UCSD-AML1 (cell line): ENCODE measurements around the gene TLR9.
"Not testable (repeated sequence)": the region's sequence is repeated elsewhere in the genome, so short reads cannot be mapped to it uniquely, and the experiment has no call there.

Source experiments
- DNase-seq: peaks from one replicate; lab custom pipeline; 2025; ENCODE audit not compliant: unreplicated experiment; lab: John Stamatoyannopoulos, UW

The TLR9 gene

GRCh38 chr3:52197499-52197841 is 28.0 kb downstream of the TLR9 start:
- DNase-seq, result no peak

GRCh38 chr3:52196977-52197376 is 28.5 kb downstream of the TLR9 start:
- no peak for DNase-seq

- no peak for DNase-seq
These were observed 29.6 kb downstream of the TLR9 start for GRCh38 chr3:52195823-52196331.

GRCh38 chr3:52195291-52195597 is 30.2 kb downstream of the TLR9 start:
- no peak for DNase-seq

GRCh38 chr3:52194485-52195290 is 30.8 kb downstream of the TLR9 start:
- DNase-seq, result no peak

- no peak for DNase-seq
These were observed 32.4 kb downstream of the TLR9 start for GRCh38 chr3:52193065-52193464.

- DNase-seq, result no peak
These were observed 33.8 kb downstream of the TLR9 start for GRCh38 chr3:52191663-52192062.

- no peak for DNase-seq
These were observed 35.0 kb downstream of the TLR9 start for GRCh38 chr3:52190294-52191074.

- no peak for DNase-seq
These were observed 36.9 kb downstream of the TLR9 start for GRCh38 chr3:52188556-52188955.

- no peak for DNase-seq
These were observed 38.7 kb downstream of the TLR9 start for GRCh38 chr3:52186729-52187128.

GRCh38 chr3:52185837-52186236 is 39.6 kb downstream of the TLR9 start:
- no peak for DNase-seq

- DNase-seq, result no peak
These were observed 40.1 kb downstream of the TLR9 start for GRCh38 chr3:52185311-52185710.

GRCh38 chr3:52184690-52185089 is 40.8 kb downstream of the TLR9 start:
- no peak for DNase-seq

- DNase-seq, result no peak
These were observed 41.5 kb downstream of the TLR9 start for GRCh38 chr3:52183786-52184445.

- no peak for DNase-seq
These were observed 42.8 kb downstream of the TLR9 start for GRCh38 chr3:52182691-52183090.

GRCh38 chr3:52182196-52182595 is 43.2 kb downstream of the TLR9 start:
- no peak for DNase-seq

GRCh38 chr3:52181543-52181942 is 43.9 kb downstream of the TLR9 start:
- no peak for DNase-seq

- no peak for DNase-seq
These were observed 46.9 kb downstream of the TLR9 start for GRCh38 chr3:52178537-52178936.

GRCh38 chr3:52178126-52178525 is 47.3 kb downstream of the TLR9 start:
- not testable (repeated sequence) for DNase-seq

- DNase-seq, result no peak
These were observed 47.8 kb downstream of the TLR9 start for GRCh38 chr3:52177701-52178042.

- DNase-seq, result no peak
These were observed 48.3 kb downstream of the TLR9 start for GRCh38 chr3:52176951-52177700.
